ENCODE results near the gene CSF2.

CSF2 gene

GRCh38 chr5:132029609-132030330 lies 43.8 kb upstream of the CSF2 start:
- TF ChIP-seq CTCF (IDR thresholded peaks at IDR 0.05; ENCODE audit: borderline replicate concordance, control extremely low read depth, extremely low read depth, insufficient read depth, missing control alignments): no peak
- DNase-seq (ENCODE audit: low spot score): no peak
- in situ Hi-C loops (cut with MboI; ENCODE audit: low sequenced_read_pairs, unreplicated experiment): no loop called here

GRCh38 chr5:132030610-132031009 lies 43.0 kb upstream of the CSF2 start:
- no peak for DNase-seq (ENCODE audit: low spot score)
- in situ Hi-C loops (cut with MboI; ENCODE audit: low sequenced_read_pairs, unreplicated experiment): no loop called here
- no peak for TF ChIP-seq CTCF (IDR thresholded peaks at IDR 0.05; ENCODE audit: borderline replicate concordance, control extremely low read depth, extremely low read depth, insufficient read depth, missing control alignments)

- no peak for TF ChIP-seq CTCF (IDR thresholded peaks at IDR 0.05; ENCODE audit: borderline replicate concordance, control extremely low read depth, extremely low read depth, insufficient read depth, missing control alignments)
- in situ Hi-C loops (cut with MboI; ENCODE audit: low sequenced_read_pairs, unreplicated experiment): no loop called here
- no peak for DNase-seq (ENCODE audit: low spot score)
These were observed 41.4 kb upstream of the CSF2 start for GRCh38 chr5:132032196-132032595.

- DNase-seq (ENCODE audit: low spot score): no peak
- in situ Hi-C loops (cut with MboI; ENCODE audit: low sequenced_read_pairs, unreplicated experiment): no loop called here
- TF ChIP-seq CTCF (IDR thresholded peaks at IDR 0.05; ENCODE audit: borderline replicate concordance, control extremely low read depth, extremely low read depth, insufficient read depth, missing control alignments): no peak
These were observed 40.5 kb upstream of the CSF2 start for GRCh38 chr5:132033122-132033521.

- no peak for DNase-seq (ENCODE audit: low spot score)
- in situ Hi-C loops (cut with MboI; ENCODE audit: low sequenced_read_pairs, unreplicated experiment): no loop called here
- TF ChIP-seq CTCF (IDR thresholded peaks at IDR 0.05; ENCODE audit: borderline replicate concordance, control extremely low read depth, extremely low read depth, insufficient read depth, missing control alignments): no peak
These were observed 36.2 kb upstream of the CSF2 start for GRCh38 chr5:132037353-132037752.

GRCh38 chr5:132044207-132044606 lies 29.4 kb upstream of the CSF2 start:
- TF ChIP-seq CTCF (IDR thresholded peaks at IDR 0.05; ENCODE audit: borderline replicate concordance, control extremely low read depth, extremely low read depth, insufficient read depth, missing control alignments): no peak
- in situ Hi-C loops (cut with MboI; ENCODE audit: low sequenced_read_pairs, unreplicated experiment): no loop called here
- DNase-seq (ENCODE audit: low spot score): no peak
